HG02610 (cell line): ENCODE data around the gene SERPINH1.
"Not testable (repeated sequence)": the region's sequence is repeated elsewhere in the genome, so short reads cannot be mapped to it uniquely, and the experiment has no call there.

Experiments used
- ATAC-seq: cut with Tn5 transposase; IDR thresholded peaks from one replicate; pipeline ENCODE4 v1.9.1; 2021; ENCODE audit warnings: mild to moderate bottlenecking, moderate library complexity; ENCODE audit not compliant: unreplicated experiment

SERPINH1 gene

DNA sequence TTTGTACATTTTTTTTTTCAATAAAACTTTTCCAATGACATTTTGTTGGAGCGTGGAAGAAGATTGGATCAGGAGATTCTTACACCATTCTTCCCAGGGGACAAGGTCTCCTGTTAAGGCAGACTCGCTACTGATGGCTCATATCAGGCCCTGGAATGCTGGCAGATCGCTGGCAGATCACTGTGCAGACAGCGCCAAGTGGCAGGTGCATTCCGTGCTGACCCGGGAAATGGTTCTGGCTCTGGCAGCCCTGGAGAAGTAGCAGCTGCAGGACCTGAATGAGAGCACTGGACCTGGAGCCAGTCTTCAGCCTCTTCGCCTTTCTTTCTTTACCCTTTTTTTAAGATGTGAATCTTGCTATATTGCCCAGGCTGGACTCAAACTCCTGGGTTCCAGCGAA, 10.7 kb downstream of the SERPINH1 start:
- ATAC-seq: no peak

DNA sequence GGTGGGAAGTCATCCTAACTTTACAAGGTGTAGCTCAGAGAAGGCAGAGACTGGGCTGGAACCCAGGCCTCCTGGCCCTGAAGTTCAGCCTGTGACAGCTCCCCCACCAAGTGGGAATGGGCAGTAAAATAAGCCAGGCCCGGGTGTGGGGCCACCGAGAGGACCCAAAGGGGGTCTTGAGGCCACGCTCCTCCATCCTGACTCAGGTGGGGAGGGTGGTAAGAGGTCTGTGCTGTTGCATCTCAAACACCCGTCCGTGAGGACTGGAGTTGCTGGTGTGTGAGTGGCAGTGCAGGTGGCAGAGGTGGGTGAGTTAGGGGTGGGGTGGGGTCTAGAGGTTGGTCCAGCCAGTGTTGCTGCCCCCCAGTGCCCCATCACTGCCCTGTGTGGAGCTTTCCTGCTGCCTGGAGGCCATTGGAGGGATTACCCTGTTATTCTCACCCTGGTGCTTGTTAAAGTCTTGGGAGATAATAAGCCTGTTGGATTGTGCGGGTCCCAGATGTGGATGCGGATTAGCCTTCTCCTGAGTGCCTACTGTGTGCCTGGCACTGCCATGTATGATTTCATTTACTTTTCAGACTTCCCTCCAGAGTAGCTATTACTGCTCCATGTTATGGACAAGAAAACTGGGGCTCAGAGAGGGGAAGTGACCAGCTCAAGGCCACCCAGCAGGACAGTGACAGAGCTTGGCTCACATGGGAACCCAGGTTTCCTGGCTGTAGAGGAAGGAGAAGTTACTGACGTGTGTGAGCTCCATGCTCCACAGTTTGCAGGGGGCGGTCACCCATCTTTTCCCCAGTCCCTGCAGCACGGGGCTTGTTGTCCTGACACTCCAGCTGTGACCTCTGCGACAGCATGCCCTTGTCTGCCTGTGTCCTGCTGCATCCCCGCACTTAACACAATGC, 12.9 kb downstream of the SERPINH1 start:
- ATAC-seq: no peak

DNA sequence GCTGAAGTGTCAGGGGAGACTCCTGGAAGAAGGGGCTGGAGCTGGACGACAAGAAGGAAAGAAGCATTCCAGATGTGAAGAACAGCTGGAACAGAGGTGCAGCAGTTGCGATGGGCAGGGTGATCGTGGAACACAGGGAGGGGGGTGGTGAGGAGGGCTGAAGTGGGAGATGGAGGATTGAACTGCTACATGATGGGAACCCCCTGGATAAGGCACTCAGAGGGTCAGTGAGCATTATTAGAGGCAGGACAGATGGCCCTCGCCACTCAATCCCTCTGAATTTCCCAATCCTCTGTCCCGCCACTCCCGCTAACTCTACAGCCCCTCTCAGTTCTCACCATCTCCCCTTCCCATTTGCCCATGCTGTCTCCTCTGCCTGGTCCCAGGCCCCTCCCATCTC, 14.0 kb downstream of the SERPINH1 start:
- ATAC-seq: no peak

DNA sequence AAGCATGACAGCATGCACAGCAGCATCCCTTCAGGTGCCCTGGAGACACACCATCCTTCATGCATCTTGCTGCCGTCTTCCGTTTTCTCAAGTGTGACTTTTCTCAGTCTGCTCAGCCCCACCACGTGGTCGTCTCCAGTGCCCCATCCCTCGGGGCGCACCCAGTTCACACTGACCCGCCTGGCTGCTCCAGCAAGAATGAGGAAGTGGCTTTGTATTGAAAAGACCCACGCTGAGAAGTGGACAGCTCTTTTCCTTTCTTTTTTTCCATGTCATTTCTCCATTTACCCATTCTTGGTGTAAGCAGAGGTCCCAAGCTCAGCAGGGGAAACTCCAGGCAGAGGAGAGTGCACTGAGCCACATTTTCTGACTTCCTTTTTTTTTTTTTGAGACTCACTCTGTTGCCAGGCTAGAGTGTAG, 14.5 kb downstream of the SERPINH1 start:
- peak; percentile 64 for ATAC-seq

DNA sequence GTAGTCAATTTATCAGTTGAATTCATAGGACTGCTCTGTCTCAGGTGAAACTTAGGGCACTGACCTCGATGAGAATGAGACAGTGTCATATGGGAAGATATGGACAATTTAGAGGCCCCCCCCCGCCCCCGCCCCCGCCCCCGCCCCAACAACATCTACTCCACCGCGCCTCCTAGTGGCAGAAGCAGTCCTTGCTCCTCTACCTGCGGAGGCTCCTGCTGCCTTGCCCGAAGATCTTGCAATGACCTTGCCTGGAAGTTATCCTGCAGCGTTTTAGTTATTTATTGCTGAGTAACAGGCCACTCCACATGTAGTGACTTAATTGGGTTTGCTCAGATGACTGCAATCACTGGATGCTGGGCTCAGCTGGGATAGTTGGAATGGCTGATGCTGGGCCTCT, 15.2 kb downstream of the SERPINH1 start:
- ATAC-seq: no peak

DNA sequence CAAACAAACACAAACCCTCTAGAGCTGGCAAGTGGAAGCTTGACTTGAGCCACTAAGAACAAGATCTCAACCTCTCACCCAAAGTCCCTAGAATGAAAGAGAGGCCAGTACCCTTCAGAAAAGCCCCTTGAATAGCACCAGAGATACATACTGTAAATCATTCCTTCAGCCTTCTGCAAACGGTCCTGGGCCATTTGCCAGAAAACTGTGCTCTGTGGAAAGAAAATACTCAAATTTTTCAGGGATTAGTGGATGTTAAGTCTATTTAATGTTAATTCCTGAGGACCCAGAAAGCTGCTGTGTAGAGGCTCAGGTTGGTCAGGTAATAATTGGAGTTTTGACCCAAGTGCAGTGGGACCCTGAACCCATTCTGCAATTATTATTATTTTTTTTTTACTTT, 16.9 kb downstream of the SERPINH1 start:
- no peak for ATAC-seq

DNA sequence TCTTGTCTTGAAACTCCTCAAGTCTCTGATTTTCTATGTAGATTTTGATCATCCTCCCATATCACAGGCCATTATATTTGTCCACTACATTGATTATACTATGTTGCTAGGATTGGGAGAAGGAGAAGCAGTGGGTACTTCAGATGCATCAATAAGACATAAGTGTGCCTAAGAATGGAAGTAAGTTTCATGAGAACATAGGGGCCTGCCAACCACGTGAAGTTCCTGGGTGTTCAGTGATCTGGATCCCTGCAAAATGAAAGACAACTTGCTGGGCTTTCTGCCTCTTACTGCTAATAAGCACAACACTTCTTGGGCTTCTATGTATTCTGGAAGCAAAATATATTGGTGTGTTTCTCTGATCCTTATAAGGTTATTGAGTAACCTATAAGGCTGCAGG, 17.8 kb downstream of the SERPINH1 start:
- no peak for ATAC-seq

DNA sequence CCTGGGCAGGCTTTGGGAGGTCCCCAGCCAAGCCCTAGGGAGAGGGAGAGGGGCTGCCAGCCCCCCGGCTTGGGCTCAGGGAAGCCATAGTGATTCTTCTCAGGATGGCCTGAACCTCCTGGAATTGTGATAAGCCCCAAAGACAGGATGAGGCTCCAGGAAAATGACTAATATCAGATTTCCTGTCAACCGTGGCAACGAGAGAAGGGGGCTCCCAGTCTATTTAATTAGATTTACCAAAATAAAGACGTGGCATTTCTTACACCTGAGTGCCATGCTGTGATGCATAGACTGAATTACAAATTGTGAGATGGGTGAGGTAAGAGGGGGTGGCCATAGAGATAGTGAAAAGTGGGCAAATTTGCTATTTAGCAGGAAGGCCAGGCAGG, 20.4 kb downstream of the SERPINH1 start:
- ATAC-seq: no peak

DNA sequence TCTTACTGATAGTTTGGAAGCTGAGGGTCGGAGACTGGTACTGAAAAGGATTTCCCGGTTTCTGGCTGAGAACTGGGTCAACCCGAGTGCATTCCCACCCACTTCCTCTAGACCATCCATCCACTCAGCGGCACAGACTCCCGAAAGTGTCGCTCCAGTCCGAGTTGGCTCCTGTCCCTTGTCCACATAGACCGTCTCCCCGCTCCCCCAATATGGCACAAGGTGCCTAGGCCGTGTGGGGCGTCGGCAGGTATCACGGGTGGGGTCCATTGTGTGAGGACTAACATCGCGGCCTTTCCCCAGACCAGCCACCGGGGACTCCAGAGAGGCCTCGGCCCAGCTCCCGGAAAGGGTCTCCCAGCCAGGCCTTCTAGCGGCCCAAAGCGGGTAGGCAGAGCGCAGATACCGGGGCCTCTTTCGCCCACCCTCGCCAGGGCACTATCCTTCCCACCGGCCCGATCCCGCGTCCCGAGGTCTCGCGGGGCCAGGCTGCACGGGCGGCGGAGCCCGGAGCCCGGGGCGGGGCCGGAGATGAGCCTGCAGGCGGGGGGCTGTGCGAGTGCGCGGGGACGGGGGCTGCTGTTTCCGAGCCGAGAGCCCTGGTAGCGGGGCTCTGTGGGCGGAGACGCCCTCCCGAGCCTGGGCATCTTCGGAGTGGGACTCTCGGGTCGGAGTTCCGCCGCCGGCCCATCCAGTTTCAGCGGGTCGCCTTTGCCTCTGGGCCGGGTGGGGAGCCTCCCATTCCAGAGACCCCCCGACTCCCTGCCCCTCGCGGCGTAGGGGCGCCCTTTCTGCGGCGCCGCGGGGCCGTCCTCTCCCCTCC, 21.1 kb downstream of the SERPINH1 start:
- ATAC-seq: peak; percentile 67

DNA sequence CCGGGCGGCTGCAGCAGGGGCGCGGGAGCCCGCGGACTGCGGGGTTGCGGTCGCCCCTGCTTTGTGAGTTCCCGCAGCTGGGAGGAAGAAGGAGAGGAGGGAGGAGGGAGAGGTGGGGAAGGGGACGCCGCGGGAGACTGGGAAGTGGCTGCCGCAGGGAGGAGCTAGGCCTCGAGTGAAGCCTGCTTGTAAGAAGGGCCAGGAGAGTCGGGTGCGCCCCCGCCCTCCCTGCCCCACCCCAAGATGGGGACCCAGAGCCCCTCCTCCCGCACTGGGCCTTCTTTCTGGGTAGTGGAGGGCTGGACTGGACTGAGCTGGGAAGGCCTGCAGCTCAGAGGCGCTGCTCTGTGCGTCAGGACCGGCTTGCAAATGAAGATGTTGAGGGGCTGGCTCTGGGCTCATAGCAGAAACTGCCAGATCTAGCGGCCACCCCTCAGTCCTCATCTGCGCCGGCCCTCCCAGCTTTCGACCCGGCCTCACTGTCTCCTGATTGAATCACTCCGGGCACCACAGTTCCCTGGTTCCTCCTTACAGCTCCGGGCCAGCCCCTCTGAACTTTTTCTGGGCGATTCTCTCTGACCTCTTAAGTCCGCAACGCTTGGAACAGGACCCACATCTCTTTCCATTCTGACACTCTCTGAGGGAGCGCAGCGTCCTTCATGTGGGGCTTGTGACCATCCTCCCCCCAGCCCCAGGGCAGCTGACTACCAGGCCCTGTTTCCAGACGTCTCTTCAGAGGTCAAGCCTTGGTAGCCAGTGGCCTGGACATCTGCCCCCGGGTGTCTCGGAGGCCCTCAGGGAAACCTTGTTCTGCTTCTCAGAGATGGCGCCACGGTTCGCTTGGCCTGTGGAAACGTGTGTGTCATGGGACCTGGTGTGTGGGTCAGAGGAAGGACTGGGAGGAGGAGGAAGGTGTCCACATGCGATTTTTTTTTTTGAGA, 21.9 kb downstream of the SERPINH1 start:
- no peak for ATAC-seq

DNA sequence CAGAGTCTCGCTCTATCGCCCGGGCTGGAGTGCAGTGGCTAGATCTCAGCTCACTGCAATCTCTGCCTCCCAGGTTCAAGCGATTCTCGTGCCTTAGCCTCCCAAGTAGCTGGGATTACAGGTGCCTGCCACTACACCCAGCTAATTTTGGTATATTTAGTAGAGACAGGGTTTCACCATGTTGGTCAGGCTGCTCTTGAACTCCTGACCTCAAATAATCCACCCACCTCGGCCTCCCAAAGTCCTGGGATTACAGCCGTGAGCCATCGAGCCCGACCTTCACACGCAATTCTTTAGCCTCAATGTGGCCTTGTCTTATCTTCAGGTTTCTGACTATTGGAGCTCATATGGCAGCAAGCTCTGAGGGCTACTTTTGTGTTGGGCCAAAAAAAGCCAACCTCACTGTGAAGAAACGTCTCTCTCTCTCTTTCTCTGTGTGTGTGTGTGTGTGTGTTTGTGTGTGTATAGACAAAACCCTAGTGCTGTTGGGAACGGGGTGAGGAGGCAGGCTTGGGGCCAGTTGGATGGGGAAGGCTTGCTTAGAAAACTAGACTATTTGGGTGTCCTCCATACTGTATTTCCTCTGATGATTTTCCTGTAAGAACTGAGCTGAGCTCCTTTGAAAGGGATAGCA, 22.7 kb downstream of the SERPINH1 start:
- not testable (repeated sequence) for ATAC-seq

DNA sequence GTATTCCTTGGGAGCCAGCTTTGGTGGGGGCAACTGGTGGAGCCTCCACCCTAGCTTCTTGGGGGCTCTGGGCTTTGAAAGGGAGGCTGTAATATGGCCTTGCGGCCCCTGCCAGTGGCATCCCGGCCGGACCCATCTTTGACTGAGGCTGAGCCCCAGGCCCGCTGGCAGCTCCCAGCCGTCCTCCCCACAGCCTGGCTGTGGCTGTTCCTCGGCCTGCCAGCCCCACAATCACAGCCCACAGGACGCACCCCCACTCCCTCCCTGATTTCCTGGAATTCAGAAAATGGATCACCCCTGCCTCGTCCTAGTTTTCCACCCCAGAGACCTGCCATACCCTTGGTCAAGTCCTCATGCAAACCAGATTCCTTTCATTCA, 23.2 kb downstream of the SERPINH1 start:
- no peak for ATAC-seq

DNA sequence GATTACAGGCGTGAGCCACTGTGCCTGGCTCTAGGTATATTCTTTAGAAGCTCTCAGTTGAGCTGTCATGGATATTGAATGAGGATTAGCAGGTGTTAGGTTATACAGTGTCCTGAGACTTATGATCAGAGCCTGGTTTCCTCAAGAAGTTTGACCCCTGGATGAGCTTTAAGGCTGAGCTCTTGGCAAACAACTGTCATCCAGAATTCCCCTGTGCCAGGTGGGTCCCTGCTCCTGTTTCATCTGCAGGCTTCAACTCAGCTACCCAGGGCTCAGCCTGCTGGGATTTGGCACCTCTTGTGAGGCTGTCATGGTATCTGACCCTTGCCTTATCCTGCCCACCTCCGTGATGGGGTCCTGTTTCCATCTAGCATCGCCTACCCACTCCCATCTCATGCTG, 24.3 kb downstream of the SERPINH1 start:
- no peak for ATAC-seq

DNA sequence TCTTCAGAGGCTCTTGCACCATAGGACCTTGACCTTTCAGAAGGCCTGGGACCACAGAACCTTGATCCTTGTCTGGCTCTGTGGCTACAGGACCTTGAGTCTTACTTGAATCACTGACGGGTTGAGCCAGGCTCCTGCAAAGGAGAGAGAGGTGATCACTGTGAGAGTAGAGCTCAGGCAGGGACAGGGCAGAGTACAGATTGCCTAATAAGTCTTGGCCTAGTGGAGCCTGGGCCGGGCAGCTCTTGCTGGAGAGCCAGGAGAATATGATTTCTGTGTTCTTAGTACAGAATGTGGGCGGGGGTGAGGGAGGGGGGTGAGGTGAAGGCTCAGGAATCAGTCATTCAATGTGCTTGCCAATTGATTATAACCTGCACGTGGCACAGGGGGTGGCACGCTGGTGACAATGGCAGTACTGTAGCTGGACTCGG, 26.0 kb downstream of the SERPINH1 start:
- no peak for ATAC-seq

DNA sequence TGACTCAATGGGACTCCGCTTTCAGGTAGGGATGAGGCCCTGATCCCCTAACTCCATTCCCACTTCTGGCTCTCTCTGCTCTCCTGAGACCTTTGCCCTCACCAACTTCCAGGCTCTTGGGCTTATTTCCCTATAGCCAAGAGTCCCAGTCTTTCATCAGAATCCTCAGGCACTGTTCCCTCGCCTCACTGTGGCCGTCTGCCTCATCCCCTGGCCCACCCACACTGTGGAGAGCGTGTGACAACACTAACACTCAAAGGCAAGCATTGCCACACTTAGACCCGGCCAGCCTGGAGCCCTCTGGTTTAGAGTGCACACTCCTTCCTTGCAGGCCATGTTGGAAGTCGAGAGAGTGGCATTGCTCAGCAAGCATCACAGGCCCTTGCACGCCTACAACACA, 27.0 kb downstream of the SERPINH1 start:
- ATAC-seq: no peak

DNA sequence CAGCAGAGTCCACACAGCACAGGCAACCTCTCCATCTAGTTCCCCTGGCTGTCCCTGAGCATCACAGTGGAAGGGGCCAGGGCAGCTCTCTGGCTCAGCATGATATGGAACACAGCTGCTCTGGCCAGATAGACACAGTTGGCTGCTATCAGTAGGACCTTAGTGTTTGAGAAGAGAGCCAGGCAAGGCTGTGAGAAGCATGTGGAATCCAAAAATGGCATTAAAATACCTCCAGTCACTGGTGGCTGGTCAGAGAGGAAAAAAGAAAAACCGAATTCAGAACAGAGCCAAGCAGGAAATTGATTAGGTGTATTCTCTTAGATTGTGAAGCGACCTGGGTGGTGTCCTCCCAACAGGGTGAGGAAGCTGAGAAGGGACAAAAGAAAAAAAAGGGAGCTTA, 27.9 kb downstream of the SERPINH1 start:
- no peak for ATAC-seq

DNA sequence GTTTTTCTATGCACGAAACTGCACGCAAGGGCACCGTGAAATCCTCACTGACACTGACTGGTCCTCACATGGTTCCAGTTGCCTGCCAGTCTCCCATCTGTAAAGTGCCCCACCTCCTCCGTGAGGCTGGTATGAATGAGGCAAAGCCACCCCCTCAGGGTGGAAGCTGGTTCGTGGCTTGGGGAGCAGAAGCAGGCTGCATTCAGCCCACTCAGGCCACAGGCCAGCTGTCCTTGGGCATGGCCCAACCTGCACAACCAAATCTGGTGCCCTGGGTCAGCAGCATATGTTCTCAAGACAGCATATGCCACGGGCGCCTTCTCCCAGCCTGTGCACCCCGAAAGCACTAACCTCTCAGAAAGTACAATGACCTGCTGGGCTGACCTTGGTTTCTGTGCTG, 29.3 kb downstream of the SERPINH1 start:
- no peak for ATAC-seq

DNA sequence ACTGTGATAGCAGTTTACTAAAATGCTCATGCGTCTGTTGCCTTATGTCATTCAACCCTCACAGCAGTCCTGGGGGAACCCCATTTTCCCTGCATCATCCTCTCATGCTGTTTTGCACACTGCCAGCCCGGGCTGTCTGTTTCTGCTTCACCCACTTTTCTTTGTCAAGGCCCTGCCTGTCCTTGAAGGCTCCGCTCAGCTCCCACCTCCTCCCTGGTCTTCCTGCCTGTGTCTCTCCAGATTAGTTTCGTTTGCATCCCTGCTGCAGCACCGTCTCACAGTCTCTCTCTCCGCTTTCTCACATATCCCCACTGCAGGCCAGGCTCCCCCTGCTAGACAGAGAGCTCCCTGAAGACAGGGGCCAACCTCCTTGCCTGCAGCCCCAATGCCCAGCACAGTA, 29.9 kb downstream of the SERPINH1 start:
- ATAC-seq: no peak

DNA sequence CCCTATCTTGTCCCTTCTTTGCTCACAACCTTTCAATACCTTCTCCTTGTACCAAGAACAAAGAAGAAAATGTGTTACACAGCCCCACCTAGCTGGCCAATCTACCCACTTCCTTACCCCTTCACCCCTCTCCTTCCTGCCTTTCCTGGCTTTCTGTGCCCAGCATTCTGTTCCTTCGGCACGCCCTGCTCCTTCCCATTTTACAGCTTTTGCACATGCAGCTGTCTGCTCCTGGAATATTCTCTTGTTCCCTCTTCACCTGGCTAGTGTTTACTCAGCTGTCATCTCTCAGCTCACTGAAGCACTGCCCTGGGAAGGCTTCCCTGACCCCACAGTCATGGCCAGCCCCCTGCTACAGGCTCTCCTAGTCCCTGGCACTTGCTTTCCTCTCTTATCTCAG, 30.7 kb downstream of the SERPINH1 start:
- ATAC-seq: no peak

DNA sequence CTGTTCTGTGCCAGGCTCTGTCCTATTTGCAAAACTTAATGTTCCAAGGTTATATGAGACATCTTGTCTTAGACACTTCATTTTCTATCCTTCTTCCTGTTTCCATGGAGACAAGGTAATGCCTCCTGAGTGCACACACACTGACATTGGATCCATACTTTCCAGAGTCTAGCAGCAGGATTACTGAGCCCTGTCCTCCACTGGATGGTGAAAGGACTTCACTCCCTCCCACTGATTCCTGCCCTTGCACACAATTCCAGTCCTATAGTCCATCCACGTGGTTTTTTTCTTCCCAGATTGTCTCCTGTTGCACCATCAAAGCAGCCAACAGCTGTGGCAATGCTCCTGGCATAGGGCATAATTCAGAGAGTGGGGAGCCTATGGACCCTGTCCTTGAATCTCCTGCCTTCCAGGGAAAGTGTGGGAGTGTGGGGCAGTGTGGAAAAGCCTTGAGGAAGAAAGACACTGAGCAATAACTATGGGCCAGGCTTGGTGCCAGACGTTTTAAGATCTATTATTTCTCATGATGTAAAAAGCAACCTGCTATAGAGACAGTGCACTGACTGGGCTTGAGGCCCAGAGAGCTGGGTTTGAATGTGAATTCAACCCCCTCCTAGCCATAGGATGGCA, 31.3 kb downstream of the SERPINH1 start:
- ATAC-seq: no peak
